H1 (cell line): ENCODE data around the gene IP6K3. TPM values are rescaled to one million over a fixed set of nuclear protein-coding genes. Genes with fewer than 3 reads are reported as not detected.

Experiments used
- EP300 ChIP-seq, 2 experiments: IDR thresholded peaks; 1 replicate in 1 of 2; 2 replicates in 1 of 2; pipeline ENCODE4 v1.6.1; 2011 to 2012; ENCODE audit warnings: low read depth in 2 of 2, low read length in 2 of 2, mild to moderate bottlenecking in 2 of 2, borderline replicate concordance in 1 of 2, inconsistent platforms in 1 of 2, moderate library complexity in 1 of 2
- JUND ChIP-seq: IDR thresholded peaks from 2 replicates; pipeline ENCODE4 v1.6.1; 2011; ENCODE audit warnings: mild to moderate bottlenecking, improper control_type of control experiment, low read length
- POLR2AphosphoS5 ChIP-seq: IDR thresholded peaks from 2 replicates; pipeline ENCODE4 v1.6.1; 2011; ENCODE audit warnings: low read depth, low read length
- RAD21 ChIP-seq, 2 experiments: IDR thresholded peaks in 1 of 2; conservative IDR thresholded peaks in 1 of 2; 2 replicates each; pipeline ENCODE4 v1.6.1; 2011; ENCODE audit warnings: low read depth in 2 of 2, low read length in 2 of 2, improper control_type of control experiment in 1 of 2, inconsistent platforms in 1 of 2, mild to moderate bottlenecking in 1 of 2, moderate library complexity in 1 of 2
- RXRA ChIP-seq: IDR thresholded peaks from 2 replicates; pipeline ENCODE4 v1.6.1; 2011; ENCODE audit warnings: low read depth, mild to moderate bottlenecking, low read length, moderate library complexity; ENCODE audit not compliant: insufficient read depth
- polyA plus RNA-seq, 7 experiments: library from polyadenylated mRNA; depleted of rRNA in 3 of 7; stranded (reverse) in 5 of 7; unstranded in 2 of 7; fragments of >200 nt in 5 of 7; fragments of 200-250 nt in 2 of 7; gene quantifications; 1 replicate in 5 of 7; 2 replicates in 1 of 7; 4 replicates in 1 of 7; pipeline versions ENCODE4 v1.2.1 to v1.2.3, GENCODE V29; 2011 to 2013; ENCODE audit warnings: missing spikeins in 2 of 7, mixed read lengths in 2 of 7
- total RNA-seq: library from RNA; stranded (reverse); fragmentation: NEBNext Ultra II Directional; extraction: Animal tissue kit (Norgen Biotek cat#: 25700); gene quantifications from 2 replicates; pipeline ENCODE4 v1.2.1, GENCODE V29; 2021

IP6K3 gene
- total and polyA plus RNA-seq, 2 of the 8 experiments (the other 6 are each of a cell fraction or from before 2014, with no cell fraction given), result 0.22 to 0.73 TPM

DNA sequence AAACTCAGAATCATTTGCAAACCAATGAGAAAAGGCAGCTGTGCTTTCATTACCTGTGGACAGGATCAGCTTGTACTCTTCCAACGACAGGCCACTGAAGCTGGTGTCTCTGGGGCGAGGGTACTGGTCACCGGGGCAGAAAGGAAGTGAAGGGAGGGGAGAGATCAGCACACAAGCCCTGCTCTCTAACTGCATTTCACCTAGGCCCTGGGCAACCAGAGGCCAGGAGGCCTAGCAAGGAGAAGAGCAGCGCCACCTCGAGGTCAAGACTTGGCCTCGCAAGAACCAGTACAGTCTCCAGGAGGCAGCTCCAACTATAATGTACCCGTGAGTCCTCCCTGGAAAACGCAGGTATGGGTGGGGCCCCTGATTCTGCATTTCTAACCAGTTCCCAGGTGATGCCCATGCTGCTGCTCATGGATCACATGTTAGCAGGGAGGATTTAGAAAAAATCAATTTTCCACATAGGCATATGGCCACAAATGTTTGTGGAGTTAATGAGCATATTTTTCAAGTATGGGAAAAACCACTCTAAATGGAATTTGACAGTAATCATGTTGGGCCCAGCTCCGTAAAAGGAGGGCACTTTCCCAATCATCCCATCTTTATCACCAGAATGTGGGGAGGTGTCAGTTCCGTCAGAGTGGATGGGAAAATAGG, 46.2 kb downstream of the IP6K3 start (continued):
- no peak for TF ChIP-seq RXRA
- peak; percentile 25; the same call in 1 of the 2 replicates for TF ChIP-seq JUND
- TF ChIP-seq RAD21 (IDR thresholded peaks at IDR 0.05 in 1 of 2, conservative IDR thresholded peaks at IDR 0.05 in 1 of 2; ENCODE audit: low read depth in 2 of 2, low read length in 2 of 2), result peak; percentile 80 to 82
- TF ChIP-seq EP300 (IDR thresholded peaks at IDR 0.05; ENCODE audit: borderline replicate concordance in 1 of 2, low read depth in 2 of 2, low read length in 2 of 2), result no peak
- TF ChIP-seq POLR2AphosphoS5, result 0 out of 2 replicates have a peak, but pooled peaks have one; percentile 26
